ENCODE results near the gene TIMP3.

Gene TIMP3

GRCh38 chr22:32830473-32830872 lies 29.0 kb downstream of the TIMP3 start:
- DNase-seq (ENCODE audit: low read depth): no peak

- DNase-seq (ENCODE audit: low read depth): no peak
Observed at GRCh38 chr22:32830957-32831356, 29.5 kb downstream of the TIMP3 start.

- no peak for DNase-seq (ENCODE audit: low read depth)
Observed at GRCh38 chr22:32831584-32831983, 30.1 kb downstream of the TIMP3 start.

GRCh38 chr22:32832174-32832573 lies 30.7 kb downstream of the TIMP3 start:
- DNase-seq (ENCODE audit: low read depth): no peak

GRCh38 chr22:32836280-32837123 lies 35.0 kb downstream of the TIMP3 start:
- DNase-seq (ENCODE audit: low read depth): no peak

- DNase-seq (ENCODE audit: low read depth): no peak
Observed at GRCh38 chr22:32837142-32837541, 35.6 kb downstream of the TIMP3 start.

- DNase-seq (ENCODE audit: low read depth): no peak
Observed at GRCh38 chr22:32837803-32838202, 36.3 kb downstream of the TIMP3 start.

GRCh38 chr22:32839831-32840584 lies 38.5 kb downstream of the TIMP3 start:
- no peak for DNase-seq (ENCODE audit: low read depth)

- no peak for DNase-seq (ENCODE audit: low read depth)
Observed at GRCh38 chr22:32841175-32841574, 39.7 kb downstream of the TIMP3 start.

GRCh38 chr22:32842486-32842885 lies 41.0 kb downstream of the TIMP3 start:
- DNase-seq (ENCODE audit: low read depth): no peak

- DNase-seq (ENCODE audit: low read depth): no peak
Observed at GRCh38 chr22:32843300-32843699, 41.8 kb downstream of the TIMP3 start.

GRCh38 chr22:32844251-32844650 lies 42.7 kb downstream of the TIMP3 start:
- no peak for DNase-seq (ENCODE audit: low read depth)

GRCh38 chr22:32846780-32847491 lies 45.4 kb downstream of the TIMP3 start:
- no peak for DNase-seq (ENCODE audit: low read depth)

- no peak for DNase-seq (ENCODE audit: low read depth)
Observed at GRCh38 chr22:32848226-32848625, 46.7 kb downstream of the TIMP3 start.

GRCh38 chr22:32849501-32849900 lies 48.0 kb downstream of the TIMP3 start:
- DNase-seq (ENCODE audit: low read depth): no peak

GRCh38 chr22:32850157-32850556 lies 48.7 kb downstream of the TIMP3 start:
- DNase-seq (ENCODE audit: low read depth): no peak

- DNase-seq (ENCODE audit: low read depth): no peak
Observed at GRCh38 chr22:32850591-32851517, 49.3 kb downstream of the TIMP3 start.

- no peak for DNase-seq (ENCODE audit: low read depth)
Observed at GRCh38 chr22:32852395-32853251, 51.1 kb downstream of the TIMP3 start.

GRCh38 chr22:32853662-32854061 lies 52.2 kb downstream of the TIMP3 start:
- no peak for DNase-seq (ENCODE audit: low read depth)

GRCh38 chr22:32854351-32854804 lies 52.9 kb downstream of the TIMP3 start:
- DNase-seq (ENCODE audit: low read depth): no peak

All from activated T-helper 9 cell treated with anti-CD3 and anti-CD28 coated beads, Interleukin-2, amount 50 U/mL, for 16 hours (primary cell).